DOHH2 (cell line): ENCODE results near the gene MAST2.

ENCODE experiments used
- CTCF ChIP-seq: fragments of 200-600 bp; sonication (generic); IDR thresholded peaks from one replicate; pipeline ENCODE4 v1.5.1; 2014; ENCODE audit warnings: antibody characterized with exemption, mild to moderate bottlenecking, low read depth, low read length; ENCODE audit not compliant: poor library complexity, severe bottlenecking
- EZH2phosphoT487 ChIP-seq: fragments of 200-600 bp; sonication (generic); IDR thresholded peaks from 2 replicates; pipeline ENCODE4 v1.6.1; 2017; ENCODE audit warnings: borderline replicate concordance, mild to moderate bottlenecking, antibody characterized with exemption, low read length, moderate library complexity, mixed read lengths

- no peak for TF ChIP-seq CTCF
- TF ChIP-seq EZH2phosphoT487, result no peak
Observed at GRCh38 chr1:45787905-45788304, 15.5 kb upstream of the MAST2 start.
